ENCODE data around the gene NDUFA13. TPM values are rescaled to one million over a fixed set of nuclear protein-coding genes. Genes with fewer than 3 reads are reported as not detected.
A peak's percentile ranks its signal among the peaks of the same experiment; 100 is the strongest.

Gene NDUFA13
- total RNA-seq, 1 experiment from 2014 or later = 489 TPM

GRCh38 chr19:19499272-19499995 is 16.6 kb upstream of the NDUFA13 start:
- no peak overlapping the region for H2AK5ac ChIP-seq (ENCODE audit: insufficient read length, low read length)
- no peaks in the 10 kb centered on the region for H3K23me2 ChIP-seq (ENCODE audit: insufficient read length, low read depth, low read length, poor library complexity, severe bottlenecking)
- no CpG with 5 or more reads among the region's 18 CpGs for WGBS (ENCODE audit: extremely low coverage, insufficient read length, low lambda C conversion rate)
- peaks cover 48 to 92% (median 84%) of the 10 kb centered on the region in 3 experiments for H3K36me3 Mint-ChIP-seq (ENCODE audit: insufficient read depth in 1 of 3, low read depth in 3 of 3)
- H2BK15ac ChIP-seq (ENCODE audit: low read depth, low read length) = no peak overlapping the region
- H2BK12ac ChIP-seq (ENCODE audit: insufficient read length, low read depth, low read length) = no peak overlapping the region
- no peaks in the 10 kb centered on the region for H3K4me1 Mint-ChIP-seq
- no peak overlapping the region for H2BK120ac ChIP-seq (ENCODE audit: low read depth, low read length, poor library complexity, severe bottlenecking)
- H3K56ac ChIP-seq (ENCODE audit: insufficient read length, low read depth, low read length) = no peak overlapping the region
- no peak overlapping the region for H3K9ac ChIP-seq (ENCODE audit: extremely low read depth, insufficient read length, low read length)
- H3K27me3 Mint-ChIP-seq (ENCODE audit: low read depth) = no peaks in the 10 kb centered on the region; the same call in 1 of the 2 replicates
- no peaks in the 10 kb centered on the region for H3K79me2 ChIP-seq (ENCODE audit: insufficient read depth, low read length)
- no peak overlapping the region for H4K91ac ChIP-seq (ENCODE audit: insufficient read length, low read depth, low read length)
- peak overlapping the region in 1 of 3 experiments; percentile 51; a peak in 2 of 7 replicates for H3K27ac Mint-ChIP-seq
- no peak overlapping the region for H3K23ac ChIP-seq (ENCODE audit: insufficient read length, low read depth, low read length)
- H4K8ac ChIP-seq (replicated peaks; ENCODE audit: insufficient read length, low read depth, low read length) = no peak overlapping the region
- no peak overlapping the region for H3T11ph ChIP-seq (ENCODE audit: low read length)
- H4K20me1 ChIP-seq (ENCODE audit: control insufficient read depth, insufficient read depth, insufficient read length) = no peaks in the 10 kb centered on the region
- H2BK20ac ChIP-seq (ENCODE audit: low read depth, low read length, poor library complexity, severe bottlenecking) = no peak overlapping the region
- H3K14ac ChIP-seq (ENCODE audit: insufficient read depth, low read length) = no peak overlapping the region
- no peak overlapping the region for H3K18ac ChIP-seq (ENCODE audit: insufficient read length, low read depth, low read length)
- no peak for DNase-seq
- no peak overlapping the region for H3K4me3 Mint-ChIP-seq
- H3K4me1 ChIP-seq (ENCODE audit: insufficient read depth, low read length) = no peaks in the 10 kb centered on the region
- no peaks in the 10 kb centered on the region for H3K9me3 Mint-ChIP-seq
- no peak overlapping the region for H3K4ac ChIP-seq (ENCODE audit: low read depth, low read length)
- no peak overlapping the region for H2AFZ ChIP-seq (ENCODE audit: low read length)
- H3K27ac ChIP-seq (ENCODE audit: insufficient read length, low read depth, low read length) = no peak overlapping the region
- H4K5ac ChIP-seq (ENCODE audit: insufficient read length, low read depth, low read length) = no peak overlapping the region
- H3K9me3 ChIP-seq (ENCODE audit: control insufficient read depth, low read depth, low read length) = no peaks in the 10 kb centered on the region
- H3K79me1 ChIP-seq (ENCODE audit: insufficient read depth, low read depth, low read length, poor library complexity, severe bottlenecking) = no peaks in the 10 kb centered on the region
- H3K27me3 ChIP-seq (ENCODE audit: insufficient read depth, low read length) = no peaks in the 10 kb centered on the region
- no peak overlapping the region for H3K4me2 ChIP-seq (ENCODE audit: insufficient read depth, insufficient read length, low read length)
- no peak overlapping the region for H2BK5ac ChIP-seq (ENCODE audit: insufficient read length, low read length)
- TF ChIP-seq CTCF (conservative IDR thresholded peaks at IDR 0.05) = no peak

Measured in H9 (cell line).